GM23338 (cell line): ENCODE data around the gene RAP1A. TPM values are rescaled to one million over a fixed set of nuclear protein-coding genes. Genes with fewer than 3 reads are reported as not detected.

Source experiments
- ATAC-seq: fragments of 200-7000 bp; cut with Tn5 transposase; 3 replicates; pipeline ENCODE4 v1.9.1; 2020
- DNase-seq: peaks from one replicate; pipeline ENCODE4 v3.0.0-alpha.2; 2015; ENCODE audit warnings: low spot score
- H2AFZ ChIP-seq: fragments of 200-600 bp; sonication (generic); 2 replicates; pipeline ENCODE4 v1.8.0; 2016; ENCODE audit warnings: antibody characterized with exemption, mild to moderate bottlenecking, moderate library complexity
- H3F3A ChIP-seq: fragments of 200-600 bp; sonication (generic); replicated peaks from 2 replicates; pipeline ENCODE4 v1.8.0; 2017; ENCODE audit warnings: antibody characterized with exemption, mixed run types, low read depth
- H3K27ac ChIP-seq: fragments of 200-600 bp; sonication (generic); 2 replicates; pipeline ENCODE4 v1.6.1; 2016; ENCODE audit warnings: low read depth
- H3K27me3 ChIP-seq: fragments of 200-600 bp; sonication (generic); 2 replicates; pipeline ENCODE4 v1.8.0; 2016; ENCODE audit warnings: mild to moderate bottlenecking, mixed run types, moderate library complexity; ENCODE audit not compliant: insufficient read depth
- H3K36me3 ChIP-seq: fragments of 200-600 bp; sonication (generic); 2 replicates; pipeline ENCODE4 v1.8.0; 2016; ENCODE audit warnings: mild to moderate bottlenecking; ENCODE audit not compliant: insufficient read depth
- H3K4me1 ChIP-seq: fragments of 200-600 bp; sonication (generic); 2 replicates; pipeline ENCODE4 v1.8.0; 2016; ENCODE audit warnings: mild to moderate bottlenecking, moderate library complexity; ENCODE audit not compliant: insufficient read depth
- H3K4me2 ChIP-seq: fragments of 200-600 bp; sonication (generic); 2 replicates; pipeline ENCODE4 v1.7.1; 2017; ENCODE audit warnings: mixed run types
- H3K4me3 ChIP-seq: fragments of 200-600 bp; sonication (generic); 2 replicates; pipeline ENCODE4 v1.6.1; 2016; ENCODE audit warnings: mixed run types
- H3K79me2 ChIP-seq: fragments of 200-600 bp; sonication (generic); replicated peaks from 2 replicates; pipeline ENCODE4 v1.8.0; 2017; ENCODE audit warnings: mild to moderate bottlenecking; ENCODE audit not compliant: insufficient read depth
- H3K9me2 ChIP-seq: fragments of 200-600 bp; sonication (generic); 2 replicates; pipeline ENCODE4 v1.8.0; 2017; ENCODE audit not compliant: insufficient read depth
- H4K20me1 ChIP-seq: fragments of 200-600 bp; sonication (generic); replicated peaks from 2 replicates; pipeline ENCODE4 v1.8.0; 2017; ENCODE audit warnings: mild to moderate bottlenecking; ENCODE audit not compliant: insufficient read depth
- H3K27ac Mint-ChIP-seq: 2 replicates; pipeline ENCODE4 v1.8.0; 2020; ENCODE audit warnings: inconsistent platforms, mild to moderate bottlenecking, moderate library complexity, mixed read lengths
- H3K27me3 Mint-ChIP-seq: 3 replicates; pipeline ENCODE4 v1.8.0; 2022; ENCODE audit warnings: low read depth, mild to moderate bottlenecking, moderate library complexity, mixed read lengths, inconsistent platforms; ENCODE audit not compliant: insufficient read depth, poor library complexity
- H3K36me3 Mint-ChIP-seq: 3 replicates; pipeline ENCODE4 v1.8.0; 2021; ENCODE audit warnings: low read depth, mild to moderate bottlenecking, inconsistent platforms, moderate library complexity, mixed read lengths
- H3K4me1 Mint-ChIP-seq: 3 replicates; pipeline ENCODE4 v1.8.0; 2020; ENCODE audit warnings: mild to moderate bottlenecking, inconsistent platforms, mixed read lengths
- H3K4me3 Mint-ChIP-seq: 3 replicates; pipeline ENCODE4 v1.8.0; 2021; ENCODE audit warnings: moderate library complexity, mild to moderate bottlenecking, inconsistent platforms, mixed read lengths
- H3K9me3 Mint-ChIP-seq: 3 replicates; pipeline ENCODE4 v1.8.0; 2020; ENCODE audit warnings: moderate library complexity, mild to moderate bottlenecking, inconsistent platforms, mixed read lengths
- CREB1 ChIP-seq: fragments of 250-450 bp; sonication (Bioruptor Pico); IDR thresholded peaks from 2 replicates; pipeline ENCODE4 v1.5.0; 2020; ENCODE audit warnings: low read depth, mild to moderate bottlenecking, moderate library complexity
- EZH2 ChIP-seq: fragments of 200-600 bp; sonication (generic); IDR thresholded peaks from one replicate; pipeline ENCODE4 v1.8.0; 2017; ENCODE audit warnings: antibody characterized with exemption, mild to moderate bottlenecking, low read depth; ENCODE audit not compliant: unreplicated experiment
- EZH2phosphoT487 ChIP-seq: fragments of 200-600 bp; sonication (generic); IDR thresholded peaks from one replicate; pipeline ENCODE4 v1.8.1; 2018; ENCODE audit warnings: antibody characterized with exemption; ENCODE audit not compliant: unreplicated experiment
- JUNB ChIP-seq: IDR thresholded peaks from one replicate; pipeline ENCODE4 v1.6.1; 2016; ENCODE audit warnings: antibody characterized with exemption; ENCODE audit not compliant: unreplicated experiment
- NANOG ChIP-seq: IDR thresholded peaks from 2 replicates; pipeline ENCODE4 v1.6.1; 2016; ENCODE audit warnings: antibody characterized with exemption, borderline replicate concordance
- POLR2AphosphoS5 ChIP-seq: IDR thresholded peaks from 2 replicates; pipeline ENCODE4 v1.6.1; 2016; ENCODE audit warnings: antibody characterized with exemption, low read depth
- ZNF114 ChIP-seq: fragments of 250-450 bp; sonication (Bioruptor Pico); IDR thresholded peaks from 2 replicates; pipeline ENCODE4 v1.5.0; 2020; ENCODE audit warnings: mild to moderate bottlenecking, moderate library complexity
- ZNF331 ChIP-seq: fragments of 250-450 bp; sonication (Bioruptor Pico); IDR thresholded peaks from 2 replicates; pipeline ENCODE4 v1.5.0; 2020; ENCODE audit warnings: low read depth, mild to moderate bottlenecking, moderate library complexity
- polyA plus RNA-seq: library from polyadenylated mRNA; unstranded; fragments of >200 nt; fragmentation: Nextera tagmentation; extraction: Ambion mirVana; gene quantifications from 2 replicates; pipeline ENCODE4 v1.2.1, GENCODE V29; 2016
- total RNA-seq: library from RNA; depleted of rRNA; stranded (reverse); fragments of >200 nt; shearing (Covaris generic); gene quantifications from 2 replicates; pipeline ENCODE4 v1.2.3, GENCODE V29; 2014
- TF ChIP-seq, protein P1 (sequence below), 2 experiments: fragments of 200-600 bp in 1 of 2; sonication (generic) in 1 of 2; conservative IDR thresholded peaks; 2 replicates each; pipeline versions ENCODE4 v1.5.1 to v1.6.1; 2016 to 2017; ENCODE audit warnings: antibody characterized with exemption in 2 of 2, low read depth in 2 of 2, mild to moderate bottlenecking in 2 of 2, moderate library complexity in 1 of 2
- TF ChIP-seq, protein P2 (sequence below): IDR thresholded peaks from one replicate; pipeline ENCODE4 v1.6.1; 2018; ENCODE audit warnings: antibody characterized with exemption; ENCODE audit not compliant: unreplicated experiment
- TF ChIP-seq, protein P3 (sequence below): IDR thresholded peaks from 2 replicates; pipeline ENCODE4 v1.6.1; 2016; ENCODE audit warnings: antibody characterized with exemption

The RAP1A gene
- total and polyA plus RNA-seq, 2 experiments from 2014 or later: 16.2 to 23.0 TPM

DNA sequence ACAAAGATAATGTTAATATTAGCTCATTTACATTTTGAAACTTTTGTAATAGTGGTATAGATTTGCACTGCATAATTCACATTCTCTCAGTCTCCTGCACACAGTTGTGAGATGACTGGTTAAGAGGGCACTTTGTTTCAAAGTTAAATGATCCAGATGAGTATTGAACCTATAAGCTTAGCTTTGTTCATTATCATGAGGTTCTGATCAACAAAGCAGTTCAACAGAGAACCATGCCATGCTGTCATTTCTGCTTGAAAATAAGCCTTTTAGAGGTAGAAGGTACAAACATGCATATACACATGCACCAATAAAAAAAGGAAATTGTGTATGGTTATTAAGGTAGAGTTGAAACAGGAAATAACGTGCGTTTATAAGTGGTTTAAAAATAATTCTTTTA, 4.8 kb downstream of the RAP1A start (continued):
- TF ChIP-seq, protein P1, sequence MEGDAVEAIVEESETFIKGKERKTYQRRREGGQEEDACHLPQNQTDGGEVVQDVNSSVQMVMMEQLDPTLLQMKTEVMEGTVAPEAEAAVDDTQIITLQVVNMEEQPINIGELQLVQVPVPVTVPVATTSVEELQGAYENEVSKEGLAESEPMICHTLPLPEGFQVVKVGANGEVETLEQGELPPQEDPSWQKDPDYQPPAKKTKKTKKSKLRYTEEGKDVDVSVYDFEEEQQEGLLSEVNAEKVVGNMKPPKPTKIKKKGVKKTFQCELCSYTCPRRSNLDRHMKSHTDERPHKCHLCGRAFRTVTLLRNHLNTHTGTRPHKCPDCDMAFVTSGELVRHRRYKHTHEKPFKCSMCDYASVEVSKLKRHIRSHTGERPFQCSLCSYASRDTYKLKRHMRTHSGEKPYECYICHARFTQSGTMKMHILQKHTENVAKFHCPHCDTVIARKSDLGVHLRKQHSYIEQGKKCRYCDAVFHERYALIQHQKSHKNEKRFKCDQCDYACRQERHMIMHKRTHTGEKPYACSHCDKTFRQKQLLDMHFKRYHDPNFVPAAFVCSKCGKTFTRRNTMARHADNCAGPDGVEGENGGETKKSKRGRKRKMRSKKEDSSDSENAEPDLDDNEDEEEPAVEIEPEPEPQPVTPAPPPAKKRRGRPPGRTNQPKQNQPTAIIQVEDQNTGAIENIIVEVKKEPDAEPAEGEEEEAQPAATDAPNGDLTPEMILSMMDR (conservative IDR thresholded peaks at IDR 0.05; ENCODE audit: low read depth in 2 of 2): no peak
- TF ChIP-seq JUNB (no peak), POLR2AphosphoS5 (no peak)
- TF ChIP-seq, protein P2, sequence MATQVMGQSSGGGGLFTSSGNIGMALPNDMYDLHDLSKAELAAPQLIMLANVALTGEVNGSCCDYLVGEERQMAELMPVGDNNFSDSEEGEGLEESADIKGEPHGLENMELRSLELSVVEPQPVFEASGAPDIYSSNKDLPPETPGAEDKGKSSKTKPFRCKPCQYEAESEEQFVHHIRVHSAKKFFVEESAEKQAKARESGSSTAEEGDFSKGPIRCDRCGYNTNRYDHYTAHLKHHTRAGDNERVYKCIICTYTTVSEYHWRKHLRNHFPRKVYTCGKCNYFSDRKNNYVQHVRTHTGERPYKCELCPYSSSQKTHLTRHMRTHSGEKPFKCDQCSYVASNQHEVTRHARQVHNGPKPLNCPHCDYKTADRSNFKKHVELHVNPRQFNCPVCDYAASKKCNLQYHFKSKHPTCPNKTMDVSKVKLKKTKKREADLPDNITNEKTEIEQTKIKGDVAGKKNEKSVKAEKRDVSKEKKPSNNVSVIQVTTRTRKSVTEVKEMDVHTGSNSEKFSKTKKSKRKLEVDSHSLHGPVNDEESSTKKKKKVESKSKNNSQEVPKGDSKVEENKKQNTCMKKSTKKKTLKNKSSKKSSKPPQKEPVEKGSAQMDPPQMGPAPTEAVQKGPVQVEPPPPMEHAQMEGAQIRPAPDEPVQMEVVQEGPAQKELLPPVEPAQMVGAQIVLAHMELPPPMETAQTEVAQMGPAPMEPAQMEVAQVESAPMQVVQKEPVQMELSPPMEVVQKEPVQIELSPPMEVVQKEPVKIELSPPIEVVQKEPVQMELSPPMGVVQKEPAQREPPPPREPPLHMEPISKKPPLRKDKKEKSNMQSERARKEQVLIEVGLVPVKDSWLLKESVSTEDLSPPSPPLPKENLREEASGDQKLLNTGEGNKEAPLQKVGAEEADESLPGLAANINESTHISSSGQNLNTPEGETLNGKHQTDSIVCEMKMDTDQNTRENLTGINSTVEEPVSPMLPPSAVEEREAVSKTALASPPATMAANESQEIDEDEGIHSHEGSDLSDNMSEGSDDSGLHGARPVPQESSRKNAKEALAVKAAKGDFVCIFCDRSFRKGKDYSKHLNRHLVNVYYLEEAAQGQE: no peak

DNA sequence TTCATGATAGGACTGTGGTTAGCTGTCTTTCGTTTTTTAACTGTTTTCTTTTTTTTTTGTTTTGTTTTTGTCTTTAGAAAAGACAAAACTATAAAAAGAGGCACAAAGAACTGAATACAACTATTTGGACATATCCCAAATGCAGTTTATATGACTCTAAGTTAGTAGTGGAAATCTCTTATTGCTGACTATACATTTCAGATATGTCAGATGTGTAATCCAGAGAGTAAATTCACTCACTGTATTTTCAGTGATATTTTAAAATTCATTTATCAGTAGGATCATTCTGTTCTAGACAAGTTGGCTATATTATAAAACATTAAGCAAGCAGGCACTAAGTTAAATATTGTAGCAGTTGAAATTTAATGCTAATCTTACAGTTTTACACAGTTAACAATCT, 5.7 kb downstream of the RAP1A start:
- no peak for ATAC-seq
- H3K4me1 ChIP-seq: peaks cover 21% of the 10 kb centered on the region
- H2AFZ ChIP-seq: no peak overlapping the region
- Mint-ChIP-seq H3K4me3 (no peak overlapping the region), H3K4me1 (peaks cover 30% of the 10 kb centered on the region), H3K27me3 (peaks cover 6% of the 10 kb centered on the region), H3K36me3 (peaks cover 2% of the 10 kb centered on the region; the same call in 2 of the 3 replicates), H3K9me3 (no peaks in the 10 kb centered on the region), H3K27ac (no peak overlapping the region)
- no peaks in the 10 kb centered on the region for H3K36me3 ChIP-seq
- H3F3A ChIP-seq: no peaks in the 10 kb centered on the region
- peaks cover 35% of the 10 kb centered on the region for H4K20me1 ChIP-seq
- no peak for DNase-seq
- H3K4me3 ChIP-seq: no peak overlapping the region
- H3K27ac ChIP-seq: no peak overlapping the region; the same call in 1 of the 2 replicates
- peaks cover 99% of the 10 kb centered on the region for H3K79me2 ChIP-seq
- H3K9me2 ChIP-seq: no peaks in the 10 kb centered on the region
- H3K27me3 ChIP-seq: no peaks in the 10 kb centered on the region
- H3K4me2 ChIP-seq: no peak overlapping the region
- TF ChIP-seq EZH2phosphoT487 (no peak), POLR2AphosphoS5 (no peak), CREB1 (CRISPR knock-in tag) (no peak), EZH2 (no peak), ZNF331 (CRISPR knock-in tag) (no peak), ZNF114 (CRISPR knock-in tag) (no peak), NANOG (no peak)
- TF ChIP-seq, protein P3, sequence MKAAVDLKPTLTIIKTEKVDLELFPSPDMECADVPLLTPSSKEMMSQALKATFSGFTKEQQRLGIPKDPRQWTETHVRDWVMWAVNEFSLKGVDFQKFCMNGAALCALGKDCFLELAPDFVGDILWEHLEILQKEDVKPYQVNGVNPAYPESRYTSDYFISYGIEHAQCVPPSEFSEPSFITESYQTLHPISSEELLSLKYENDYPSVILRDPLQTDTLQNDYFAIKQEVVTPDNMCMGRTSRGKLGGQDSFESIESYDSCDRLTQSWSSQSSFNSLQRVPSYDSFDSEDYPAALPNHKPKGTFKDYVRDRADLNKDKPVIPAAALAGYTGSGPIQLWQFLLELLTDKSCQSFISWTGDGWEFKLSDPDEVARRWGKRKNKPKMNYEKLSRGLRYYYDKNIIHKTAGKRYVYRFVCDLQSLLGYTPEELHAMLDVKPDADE: no peak
- TF ChIP-seq, protein P2: no peak
